ENCODE data around the gene ANKRD53.

The ANKRD53 gene

GRCh38 chr2:70967189-70967588 lies 11.2 kb upstream of the ANKRD53 start:
- DNase-seq: no peak

- DNase-seq: no peak
These were observed 3.8 kb upstream of the ANKRD53 start for GRCh38 chr2:70974592-70974991.

- no peak for DNase-seq
These were observed 3.2 kb upstream of the ANKRD53 start for GRCh38 chr2:70975237-70975636.

GRCh38 chr2:70977605-70978205 lies 725 bp upstream of the ANKRD53 start:
- peak; percentile 33 to 34 for DNase-seq

GRCh38 chr2:70979180-70979488 lies 704 bp downstream of the ANKRD53 start:
- no peak for DNase-seq

- no peak for DNase-seq
These were observed 1.2 kb downstream of the ANKRD53 start for GRCh38 chr2:70979626-70980025.

- DNase-seq: no peak
These were observed 3.0 kb downstream of the ANKRD53 start for GRCh38 chr2:70981421-70981820.

- no peak for DNase-seq
These were observed 3.7 kb downstream of the ANKRD53 start for GRCh38 chr2:70981866-70982810.

GRCh38 chr2:70982971-70983370 lies 4.5 kb downstream of the ANKRD53 start:
- DNase-seq: no peak

- no peak for DNase-seq
These were observed 5.2 kb downstream of the ANKRD53 start for GRCh38 chr2:70983506-70984227.

- no peak for DNase-seq
These were observed 5.8 kb downstream of the ANKRD53 start for GRCh38 chr2:70984228-70984575.

GRCh38 chr2:70984576-70985282 lies 6.3 kb downstream of the ANKRD53 start:
- peak; percentile 82 for DNase-seq

GRCh38 chr2:70985283-70985688 lies 6.9 kb downstream of the ANKRD53 start:
- no peak for DNase-seq

- DNase-seq: no peak
These were observed 7.5 kb downstream of the ANKRD53 start for GRCh38 chr2:70985956-70986355.

- no peak for DNase-seq
These were observed 8.2 kb downstream of the ANKRD53 start for GRCh38 chr2:70986499-70987189.

- no peak for DNase-seq
These were observed 9.0 kb downstream of the ANKRD53 start for GRCh38 chr2:70987386-70987785.

GRCh38 chr2:70988151-70988550 lies 9.7 kb downstream of the ANKRD53 start:
- DNase-seq: no peak

GRCh38 chr2:70988726-70989648 lies 10.6 kb downstream of the ANKRD53 start:
- DNase-seq: no peak

- DNase-seq: no peak
These were observed 11.8 kb downstream of the ANKRD53 start for GRCh38 chr2:70990216-70990615.

- no peak for DNase-seq
These were observed 12.7 kb downstream of the ANKRD53 start for GRCh38 chr2:70991142-70991541.

GRCh38 chr2:70991742-70992141 lies 13.3 kb downstream of the ANKRD53 start:
- DNase-seq: no peak
